Femur (tissue), 1 donor: ENCODE data around the gene FBXW9.
"Not testable (repeated sequence)": the region's sequence is repeated elsewhere in the genome, so short reads cannot be mapped to it uniquely, and the experiment has no call there.

Source experiments
- DNase-seq: peaks from one replicate; pipeline ENCODE4 v3.0.0-alpha.2; 2017

The FBXW9 gene

DNA sequence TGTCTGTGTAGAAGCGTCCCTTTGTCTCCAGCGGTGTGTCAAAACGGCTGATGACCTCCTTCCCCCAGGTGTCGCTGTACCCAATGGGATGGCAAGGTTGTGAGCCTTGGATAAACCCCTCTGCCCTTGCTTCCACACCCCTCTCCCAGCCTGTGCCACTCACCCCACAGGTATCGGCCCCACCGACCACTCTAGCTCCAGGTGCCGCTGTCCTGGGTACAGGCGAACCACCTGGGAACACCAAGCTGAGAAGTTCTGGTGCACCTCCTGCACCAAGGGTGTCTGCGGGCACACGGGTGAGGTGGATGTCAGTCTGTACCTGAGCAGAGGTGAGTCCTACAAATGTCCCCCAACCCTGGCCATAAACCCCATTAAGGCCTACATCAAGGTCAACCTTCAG lies 46.5 kb downstream of the FBXW9 start:
- DNase-seq = no peak

DNA sequence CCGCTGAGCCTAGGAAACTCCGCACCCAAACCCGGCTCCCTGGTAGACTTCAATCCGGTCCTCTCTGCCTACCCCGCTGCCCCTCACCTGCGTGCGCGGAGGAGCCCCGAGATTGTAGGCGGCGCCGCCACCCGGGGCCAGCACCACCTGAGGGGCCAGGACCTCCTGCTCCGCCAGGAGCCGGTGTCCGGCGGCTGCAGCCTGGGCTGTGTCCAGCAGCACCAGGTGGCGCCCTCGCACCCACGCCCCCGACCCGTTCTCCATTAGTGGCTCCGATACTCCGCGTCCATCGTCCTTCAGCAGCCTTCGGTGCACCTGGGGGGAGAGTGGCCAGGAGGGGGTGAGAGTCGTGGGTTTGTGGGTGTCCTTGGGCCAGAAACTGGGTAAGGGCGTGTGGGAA lies 48.3 kb downstream of the FBXW9 start:
- DNase-seq = no peak

DNA sequence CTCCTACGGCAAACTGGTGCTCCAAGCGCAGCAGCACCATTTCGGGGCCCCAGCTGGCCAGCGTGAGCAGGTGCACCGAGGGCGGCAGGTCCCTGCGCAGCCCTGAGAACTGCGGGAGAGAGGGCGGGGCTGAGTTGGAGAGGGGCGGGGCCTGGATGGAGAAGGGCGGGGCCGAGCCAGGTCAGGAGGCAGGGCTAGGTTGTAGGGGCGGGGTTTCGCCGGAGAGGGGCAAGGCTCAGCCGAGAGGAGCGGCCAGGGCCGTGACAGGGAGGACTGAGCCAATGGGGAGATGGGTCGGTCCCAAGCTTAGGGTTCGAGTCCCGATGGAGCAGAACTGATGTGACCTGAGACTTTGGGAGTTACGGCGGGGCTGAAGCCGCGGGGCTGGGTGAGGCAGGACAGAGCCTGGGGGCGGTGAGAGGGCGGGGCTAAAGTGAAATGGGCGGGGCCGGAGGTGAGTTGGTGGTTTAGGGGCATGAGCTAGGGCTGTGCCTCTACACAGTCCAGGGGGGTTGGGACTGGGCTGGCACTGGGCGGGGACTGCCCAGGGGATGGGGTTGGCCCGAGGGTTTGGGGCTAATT lies 48.9 kb downstream of the FBXW9 start:
- DNase-seq = peak; percentile 60

DNA sequence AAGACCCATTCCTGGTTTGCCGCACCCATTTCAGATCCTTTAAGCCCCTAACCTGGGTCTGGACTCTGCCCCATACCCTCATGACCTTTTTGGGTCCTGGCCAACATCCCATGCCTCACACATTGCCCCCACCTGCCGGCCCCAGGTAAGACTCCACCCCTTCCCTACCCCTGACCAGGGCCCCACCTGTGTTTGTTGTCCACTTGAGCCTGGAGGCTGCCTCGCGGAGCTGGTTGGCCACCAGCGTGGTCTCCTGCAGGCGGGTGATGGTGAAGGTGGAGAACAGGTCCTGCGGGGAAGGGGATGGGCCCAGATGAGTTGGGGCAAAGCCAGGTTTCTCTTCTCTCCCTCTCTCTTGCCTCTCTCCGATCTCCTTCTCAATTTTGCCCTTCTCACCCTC lies 49.4 kb downstream of the FBXW9 start:
- no peak for DNase-seq

DNA sequence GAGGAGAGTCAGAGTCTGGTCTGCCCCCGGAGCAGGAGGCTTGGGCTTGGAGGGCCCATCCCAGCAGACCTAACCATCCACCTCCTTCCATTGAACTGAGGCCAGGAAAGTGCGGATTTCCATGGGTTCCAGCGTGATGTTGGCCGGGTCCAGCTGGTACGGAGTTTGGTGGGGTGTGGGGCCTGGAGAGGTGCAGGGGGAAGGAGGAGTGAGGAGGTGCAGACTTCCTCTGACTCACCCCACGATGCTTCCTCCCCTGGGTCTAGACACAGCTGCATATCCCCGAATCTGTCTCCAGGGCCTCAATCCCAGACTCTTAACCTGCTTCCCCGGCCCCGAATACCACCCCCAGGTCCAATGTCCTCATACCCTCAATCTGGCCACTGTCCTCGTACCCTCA lies 49.9 kb downstream of the FBXW9 start:
- no peak for DNase-seq

DNA sequence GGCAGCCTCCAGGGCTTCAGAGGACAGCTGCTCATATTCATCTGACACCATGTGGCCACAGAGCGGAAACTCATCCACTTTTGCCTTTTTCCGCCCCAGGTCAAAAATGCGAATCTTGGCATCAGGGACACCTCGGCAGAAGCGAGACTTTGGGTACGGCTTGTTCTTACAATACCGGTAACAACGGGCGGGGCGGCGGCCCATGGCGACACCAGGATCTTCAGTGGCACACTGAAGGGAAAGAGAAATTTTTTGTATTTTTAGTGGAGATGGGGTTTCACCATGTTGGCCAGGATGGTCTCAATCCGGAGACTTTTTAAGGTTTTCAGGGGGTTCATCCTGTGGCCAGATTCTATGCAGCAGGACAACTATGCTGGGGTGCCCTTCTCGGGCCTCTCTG lies 52.7 kb downstream of the FBXW9 start:
- not testable (repeated sequence) for DNase-seq

DNA sequence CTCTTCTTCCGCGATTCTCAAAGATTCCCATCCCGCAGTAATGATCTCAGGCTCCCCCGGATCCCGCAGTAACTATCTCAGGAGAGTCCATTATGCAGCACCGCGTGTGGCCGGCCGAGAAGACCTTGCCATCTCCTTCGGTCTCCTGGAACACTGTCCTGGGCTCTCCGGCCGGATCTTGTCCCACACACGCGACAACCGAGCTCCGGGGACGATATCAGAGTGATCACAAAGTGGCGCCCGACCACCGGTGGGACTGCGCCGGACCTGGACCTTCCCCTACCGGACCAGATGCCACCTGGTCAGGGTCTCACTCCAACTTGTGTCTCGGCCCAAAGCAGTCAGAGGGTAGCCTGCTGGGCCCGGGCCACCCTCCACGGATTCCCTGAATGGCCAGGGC lies 53.9 kb downstream of the FBXW9 start:
- no peak for DNase-seq

DNA sequence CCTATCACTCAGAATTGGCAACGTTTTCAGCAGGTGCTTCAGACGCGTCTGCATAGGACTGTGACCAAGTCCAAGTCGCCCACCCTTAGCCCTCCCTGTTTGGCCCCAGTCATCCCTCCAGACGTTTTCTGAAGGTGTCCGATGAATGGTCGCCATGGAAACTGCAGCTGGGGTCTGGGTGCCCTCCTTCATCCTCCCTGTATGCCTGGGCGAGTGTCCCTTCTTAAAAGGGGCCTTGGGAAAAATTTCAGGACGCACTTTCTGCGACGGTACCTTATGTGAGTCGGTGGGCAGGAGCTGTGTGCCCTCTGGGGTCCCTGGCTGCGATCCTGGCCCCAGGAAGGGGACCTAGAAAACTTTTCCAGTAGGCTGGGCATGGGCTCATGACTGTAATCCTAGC lies 55.0 kb downstream of the FBXW9 start:
- DNase-seq = no peak

DNA sequence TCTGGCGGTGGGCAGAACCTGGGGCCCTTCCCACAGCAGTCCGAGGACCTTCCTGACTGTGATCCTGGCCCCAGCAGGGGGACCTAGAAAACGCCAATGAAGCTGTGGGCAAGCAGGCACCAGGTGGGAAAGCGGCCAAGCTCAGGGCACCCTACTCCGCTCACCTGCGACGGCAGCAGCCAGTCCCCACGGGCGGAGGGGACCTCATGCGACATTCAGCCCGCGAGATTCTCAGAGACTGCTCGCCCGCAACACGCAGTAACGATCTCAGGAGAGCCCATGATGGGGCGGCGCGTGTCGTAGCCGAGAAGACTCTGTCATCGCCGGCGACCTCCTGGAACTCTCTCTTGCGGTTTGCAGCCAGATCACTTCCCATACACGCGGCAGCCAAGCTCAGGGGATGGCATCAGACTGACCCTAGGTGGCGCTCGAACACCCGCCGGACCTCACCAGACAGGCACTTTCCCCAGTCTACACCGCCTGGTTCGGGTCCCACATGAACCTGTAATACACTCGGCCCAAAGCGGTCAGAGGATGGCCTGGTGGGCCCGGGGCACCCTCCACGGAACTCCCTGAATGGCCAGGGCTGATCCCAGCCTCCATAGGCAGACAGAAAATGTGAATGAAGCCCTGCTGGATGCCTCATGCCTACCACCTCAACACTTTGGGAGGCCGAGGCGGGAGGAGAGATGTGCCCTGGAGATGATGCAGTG lies 56.4 kb downstream of the FBXW9 start:
- DNase-seq = peak; percentile 86
